ENCODE results near the gene RBBP9. TPM values are rescaled to one million over a fixed set of nuclear protein-coding genes. Genes with fewer than 3 reads are reported as not detected.

Gene RBBP9
- total and polyA plus RNA-seq, 2 experiments from 2014 or later, result 11.3 to 29.9 TPM

GRCh38 chr20:18466894-18467730 is 29.9 kb downstream of the RBBP9 start, which contains the start of the genes DZANK1 and POLR3F:
Gene DZANK1 (minus strand): TSS chr20:18467030. CDS start chr20:18465358, 1,672 bp downstream.
Gene POLR3F (plus strand): TSS chr20:18467390. CDS start chr20:18467507, 117 bp downstream.
- DNase-seq, result peak; percentile 99
- 1 to 2% methylated on average over 57 of the region's 57 CpGs for WGBS, 2 experiments (ENCODE audit: low coverage in 1 of 2, low lambda C conversion rate in 2 of 2, missing lambda C conversion rate in 2 of 2)
- peak within 1 kb of the TSS; percentile 98 for H3K4me2 ChIP-seq (ENCODE audit: unreplicated experiment)
- H3K27me3 ChIP-seq (replicated peaks; ENCODE audit: insufficient read depth), result no peaks in the 10 kb centered on the region
- H2AFZ ChIP-seq, result peak within 1 kb of the TSS; percentile 96
- H3K4me1 ChIP-seq (ENCODE audit: insufficient read depth), result peaks cover 11% of the 10 kb centered on the region
- no peaks in the 10 kb centered on the region for H3K36me3 ChIP-seq (ENCODE audit: low read depth)
- no peaks in the 10 kb centered on the region for H3K9me2 ChIP-seq (ENCODE audit: insufficient read depth)
- H3K9ac ChIP-seq, result peak within 1 kb of the TSS; percentile 96
- H3K4me3 ChIP-seq, result peak within 1 kb of the TSS; percentile 99
- H4K20me1 ChIP-seq (ENCODE audit: insufficient read depth), result no peaks in the 10 kb centered on the region
- H3K79me2 ChIP-seq (ENCODE audit: insufficient read depth), result peaks cover 49% of the 10 kb centered on the region
- TF ChIP-seq EZH2phosphoT487 (IDR thresholded peaks at IDR 0.05; ENCODE audit: insufficient read depth, low read depth) (no peak), EZH2 (IDR thresholded peaks at IDR 0.05; ENCODE audit: insufficient read depth, poor library complexity, severe bottlenecking) (no peak)
- no peaks in the 10 kb centered on the region for H3F3A ChIP-seq (ENCODE audit: insufficient read depth)
- no peaks in the 10 kb centered on the region for H3K9me3 ChIP-seq (ENCODE audit: low read depth)
- H3K27ac ChIP-seq, result peak within 1 kb of the TSS; percentile 94
- in situ Hi-C loops (cut with MboI), result no loop called here

- Histone ChIP-seq H3K36me3 (ENCODE audit: low read depth) (no peaks in the 10 kb centered on the region), H3K9me2 (ENCODE audit: insufficient read depth) (no peaks in the 10 kb centered on the region), H3K4me2 (ENCODE audit: unreplicated experiment) (peak overlapping the region; percentile 86), H3K27ac (no peak overlapping the region), H3F3A (ENCODE audit: insufficient read depth) (no peaks in the 10 kb centered on the region), H3K79me2 (ENCODE audit: insufficient read depth) (peaks cover 43% of the 10 kb centered on the region), H3K9ac (peak overlapping the region; percentile 96), H3K4me3 (peak overlapping the region; percentile 99), H3K9me3 (ENCODE audit: low read depth) (no peaks in the 10 kb centered on the region), H3K27me3 (replicated peaks; ENCODE audit: insufficient read depth) (no peaks in the 10 kb centered on the region), H3K4me1 (ENCODE audit: insufficient read depth) (peaks cover 11% of the 10 kb centered on the region), H2AFZ (peak overlapping the region; percentile 96), H4K20me1 (ENCODE audit: insufficient read depth) (no peaks in the 10 kb centered on the region)
- 5% methylated on average over 15 of the region's 15 CpGs for WGBS, 2 experiments (ENCODE audit: low coverage in 1 of 2, low lambda C conversion rate in 2 of 2, missing lambda C conversion rate in 2 of 2)
- no peak for DNase-seq
- in situ Hi-C loops (cut with MboI), result no loop called here
- TF ChIP-seq EZH2phosphoT487 (IDR thresholded peaks at IDR 0.05; ENCODE audit: insufficient read depth, low read depth) (no peak), EZH2 (IDR thresholded peaks at IDR 0.05; ENCODE audit: insufficient read depth, poor library complexity, severe bottlenecking) (no peak)
Observed at GRCh38 chr20:18466574-18466893, 30.5 kb downstream of the RBBP9 start.

GRCh38 chr20:18465536-18466200 is 31.4 kb downstream of the RBBP9 start:
- peak overlapping the region; percentile 99; the same call in 1 of the 2 replicates for H3K4me3 ChIP-seq
- no peak overlapping the region for H3K27ac ChIP-seq

GRCh38 chr20:18456600-18456999 is 40.4 kb downstream of the RBBP9 start:
- H3K36me3 ChIP-seq (ENCODE audit: low read depth), result no peaks in the 10 kb centered on the region
- H3K4me2 ChIP-seq (ENCODE audit: unreplicated experiment), result no peak overlapping the region
- no peaks in the 10 kb centered on the region for H3K9me3 ChIP-seq (ENCODE audit: low read depth)
- no peaks in the 10 kb centered on the region for H3K79me2 ChIP-seq (ENCODE audit: insufficient read depth)
- no peak overlapping the region for H3K9ac ChIP-seq
- 81 to 83% methylated on average over 3 of the region's 3 CpGs for WGBS, 2 experiments (ENCODE audit: low coverage in 1 of 2, low lambda C conversion rate in 2 of 2, missing lambda C conversion rate in 2 of 2)
- H3K9me2 ChIP-seq (ENCODE audit: insufficient read depth), result no peaks in the 10 kb centered on the region
- H3K4me1 ChIP-seq (ENCODE audit: insufficient read depth), result no peaks in the 10 kb centered on the region
- no peaks in the 10 kb centered on the region for H3F3A ChIP-seq (ENCODE audit: insufficient read depth)
- no peaks in the 10 kb centered on the region for H3K27me3 ChIP-seq (replicated peaks; ENCODE audit: insufficient read depth)
- no peaks in the 10 kb centered on the region for H4K20me1 ChIP-seq (ENCODE audit: insufficient read depth)
- in situ Hi-C loops (cut with MboI), result no loop called here
- H3K27ac ChIP-seq, result no peak overlapping the region
- no peak for TF ChIP-seq EZH2phosphoT487 (IDR thresholded peaks at IDR 0.05; ENCODE audit: insufficient read depth, low read depth)
- no peak for TF ChIP-seq EZH2 (IDR thresholded peaks at IDR 0.05; ENCODE audit: insufficient read depth, poor library complexity, severe bottlenecking)
- DNase-seq, result no peak
- H3K4me3 ChIP-seq, result no peak overlapping the region
- no peak overlapping the region for H2AFZ ChIP-seq

More at GRCh38 chr20:18465536-18466200, 31.4 kb downstream of the RBBP9 start:
- peak overlapping the region; percentile 96 for H2AFZ ChIP-seq
- TF ChIP-seq EZH2 (IDR thresholded peaks at IDR 0.05; ENCODE audit: insufficient read depth, poor library complexity, severe bottlenecking) (no peak), EZH2phosphoT487 (IDR thresholded peaks at IDR 0.05; ENCODE audit: insufficient read depth, low read depth) (no peak)
- no peak for DNase-seq
- no peak overlapping the region; the same call in 1 of the 2 replicates for H3K9ac ChIP-seq
- no peaks in the 10 kb centered on the region for H3K9me2 ChIP-seq (ENCODE audit: insufficient read depth)
- H3K9me3 ChIP-seq (ENCODE audit: low read depth), result no peaks in the 10 kb centered on the region
- peaks cover 35% of the 10 kb centered on the region for H3K79me2 ChIP-seq (ENCODE audit: insufficient read depth)
- 56 to 62% methylated on average over 6 of the region's 6 CpGs for WGBS, 2 experiments (ENCODE audit: low coverage in 1 of 2, low lambda C conversion rate in 2 of 2, missing lambda C conversion rate in 2 of 2)
- no peaks in the 10 kb centered on the region for H3K27me3 ChIP-seq (replicated peaks; ENCODE audit: insufficient read depth)
- no peaks in the 10 kb centered on the region for H4K20me1 ChIP-seq (ENCODE audit: insufficient read depth)
- H3K4me2 ChIP-seq (ENCODE audit: unreplicated experiment), result peak overlapping the region; percentile 86
- H3F3A ChIP-seq (ENCODE audit: insufficient read depth), result no peaks in the 10 kb centered on the region
- H3K4me1 ChIP-seq (ENCODE audit: insufficient read depth), result peaks cover 11% of the 10 kb centered on the region
- in situ Hi-C loops (cut with MboI), result no loop called here
- no peaks in the 10 kb centered on the region for H3K36me3 ChIP-seq (ENCODE audit: low read depth)
